ENCODE data around the gene PCLO. TPM values are rescaled to one million over a fixed set of nuclear protein-coding genes. Genes with fewer than 3 reads are reported as not detected.
A peak's percentile ranks its signal among the peaks of the same experiment; 100 is the strongest.

PCLO gene
- total RNA-seq, 1 donor from 2014 or later, result 5.3 TPM

GRCh38 chr7:82841828-82842227, 320.9 kb downstream of the PCLO start:
- no peaks in the 10 kb centered on the region for H3K27me3 Mint-ChIP-seq (ENCODE audit: low read depth)
- peaks cover 8% of the 10 kb centered on the region for H3K4me1 Mint-ChIP-seq
- peaks cover 16% of the 10 kb centered on the region for H3K9me3 Mint-ChIP-seq
- no peak for TF ChIP-seq CTCF (IDR thresholded peaks at IDR 0.05; ENCODE audit: unreplicated experiment)
- H3K4me3 Mint-ChIP-seq, result no peak overlapping the region
- H3K36me3 Mint-ChIP-seq, result peaks cover 13% of the 10 kb centered on the region
- H3K27ac Mint-ChIP-seq, result no peak overlapping the region
- DNase-seq (ENCODE audit: low spot score in 2 of 2, unreplicated experiment in 2 of 2), result no peak

- Mint-ChIP-seq H3K4me3 (no peak overlapping the region), H3K36me3 (peaks cover 13% of the 10 kb centered on the region), H3K4me1 (peaks cover 8% of the 10 kb centered on the region), H3K9me3 (peaks cover 16% of the 10 kb centered on the region), H3K27ac (peak overlapping the region; percentile 43), H3K27me3 (ENCODE audit: low read depth) (no peaks in the 10 kb centered on the region)
- no peak for TF ChIP-seq CTCF (IDR thresholded peaks at IDR 0.05; ENCODE audit: unreplicated experiment)
- no peak for DNase-seq (ENCODE audit: low spot score in 2 of 2, unreplicated experiment in 2 of 2)
Measured at GRCh38 chr7:82840061-82840460, 322.6 kb downstream of the PCLO start.

- Mint-ChIP-seq H3K27me3 (ENCODE audit: low read depth) (no peaks in the 10 kb centered on the region), H3K4me3 (no peak overlapping the region), H3K9me3 (peaks cover 16% of the 10 kb centered on the region), H3K36me3 (peaks cover 13% of the 10 kb centered on the region), H3K27ac (no peak overlapping the region), H3K4me1 (peaks cover 8% of the 10 kb centered on the region)
- TF ChIP-seq CTCF (IDR thresholded peaks at IDR 0.05; ENCODE audit: unreplicated experiment), result no peak
- no peak for DNase-seq (ENCODE audit: low spot score in 2 of 2, unreplicated experiment in 2 of 2)
Measured at GRCh38 chr7:82839555-82839954, 323.1 kb downstream of the PCLO start.

- peaks cover 8% of the 10 kb centered on the region for H3K4me1 Mint-ChIP-seq
- H3K27me3 Mint-ChIP-seq (ENCODE audit: low read depth), result no peaks in the 10 kb centered on the region
- peaks cover 13% of the 10 kb centered on the region for H3K36me3 Mint-ChIP-seq
- H3K4me3 Mint-ChIP-seq, result no peak overlapping the region
- H3K9me3 Mint-ChIP-seq, result peaks cover 16% of the 10 kb centered on the region
- no peak for TF ChIP-seq CTCF (IDR thresholded peaks at IDR 0.05; ENCODE audit: unreplicated experiment)
- no peak overlapping the region for H3K27ac Mint-ChIP-seq
- DNase-seq (ENCODE audit: low spot score in 2 of 2, unreplicated experiment in 2 of 2), result no peak
Measured at GRCh38 chr7:82839063-82839462, 323.6 kb downstream of the PCLO start.

- TF ChIP-seq CTCF (IDR thresholded peaks at IDR 0.05; ENCODE audit: unreplicated experiment), result no peak
- Mint-ChIP-seq H3K4me1 (peaks cover 8% of the 10 kb centered on the region), H3K27me3 (ENCODE audit: low read depth) (no peaks in the 10 kb centered on the region), H3K4me3 (no peak overlapping the region), H3K9me3 (peaks cover 16% of the 10 kb centered on the region), H3K36me3 (peaks cover 13% of the 10 kb centered on the region), H3K27ac (no peak overlapping the region)
- no peak for DNase-seq (ENCODE audit: low spot score in 2 of 2, unreplicated experiment in 2 of 2)
Measured at GRCh38 chr7:82838314-82838713, 324.4 kb downstream of the PCLO start.

- no peaks in the 10 kb centered on the region for H3K4me1 Mint-ChIP-seq
- no peak for TF ChIP-seq CTCF (IDR thresholded peaks at IDR 0.05; ENCODE audit: unreplicated experiment)
- no peaks in the 10 kb centered on the region for H3K27me3 Mint-ChIP-seq (ENCODE audit: low read depth)
- no peak for DNase-seq (ENCODE audit: low spot score in 2 of 2, unreplicated experiment in 2 of 2)
- no peaks in the 10 kb centered on the region for H3K9me3 Mint-ChIP-seq
- H3K4me3 Mint-ChIP-seq, result no peak overlapping the region
- no peak overlapping the region for H3K27ac Mint-ChIP-seq
- no peaks in the 10 kb centered on the region for H3K36me3 Mint-ChIP-seq
Measured at GRCh38 chr7:82823073-82823472, 339.6 kb downstream of the PCLO start.

Measured in mesothelial cell of epicardium (in vitro differentiated cells).